Bronchial epithelial cell (primary cell): ENCODE data around the gene GGTLC2. TPM values are rescaled to one million over a fixed set of nuclear protein-coding genes. Genes with fewer than 3 reads are reported as not detected.
A peak's percentile ranks its signal among the peaks of the same experiment; 100 is the strongest.

Experiments
- DNase-seq: peaks from one replicate; pipeline ENCODE4 v3.0.0-alpha.2; 2010; ENCODE audit warnings: low read depth
- FAIRE-seq: peaks from 2 replicates; lab custom pipeline; 2011; peaks lifted over from hg19 to GRCh38; lab: Jason Lieb, UNC
- H3K27me3 ChIP-seq: 2 replicates; pipeline ENCODE4 v1.5.1; 2011; ENCODE audit warnings: low read length; ENCODE audit not compliant: control insufficient read depth, insufficient read depth
- H3K36me3 ChIP-seq: 2 replicates; pipeline ENCODE4 v1.5.1; 2011; ENCODE audit warnings: low read length; ENCODE audit not compliant: control insufficient read depth, insufficient read depth
- H3K4me3 ChIP-seq: 2 replicates; pipeline ENCODE4 v1.5.1; 2011; ENCODE audit warnings: mild to moderate bottlenecking, low read depth, low read length, control low read depth
- total RNA-seq: library from RNA; depleted of rRNA; stranded (reverse); fragments of >200 nt; gene quantifications from 2 replicates; pipeline ENCODE4 v1.2.1, GENCODE V29; 2014
- TF ChIP-seq, protein P1 (sequence below): IDR thresholded peaks from 2 replicates; pipeline ENCODE4 v1.5.1; 2011; ENCODE audit warnings: mild to moderate bottlenecking, moderate library complexity, low read length, control low read depth, inconsistent platforms; ENCODE audit not compliant: insufficient read depth, severe bottlenecking

The GGTLC2 gene
- total RNA-seq, 1 donor from 2014 or later = not detected

DNA sequence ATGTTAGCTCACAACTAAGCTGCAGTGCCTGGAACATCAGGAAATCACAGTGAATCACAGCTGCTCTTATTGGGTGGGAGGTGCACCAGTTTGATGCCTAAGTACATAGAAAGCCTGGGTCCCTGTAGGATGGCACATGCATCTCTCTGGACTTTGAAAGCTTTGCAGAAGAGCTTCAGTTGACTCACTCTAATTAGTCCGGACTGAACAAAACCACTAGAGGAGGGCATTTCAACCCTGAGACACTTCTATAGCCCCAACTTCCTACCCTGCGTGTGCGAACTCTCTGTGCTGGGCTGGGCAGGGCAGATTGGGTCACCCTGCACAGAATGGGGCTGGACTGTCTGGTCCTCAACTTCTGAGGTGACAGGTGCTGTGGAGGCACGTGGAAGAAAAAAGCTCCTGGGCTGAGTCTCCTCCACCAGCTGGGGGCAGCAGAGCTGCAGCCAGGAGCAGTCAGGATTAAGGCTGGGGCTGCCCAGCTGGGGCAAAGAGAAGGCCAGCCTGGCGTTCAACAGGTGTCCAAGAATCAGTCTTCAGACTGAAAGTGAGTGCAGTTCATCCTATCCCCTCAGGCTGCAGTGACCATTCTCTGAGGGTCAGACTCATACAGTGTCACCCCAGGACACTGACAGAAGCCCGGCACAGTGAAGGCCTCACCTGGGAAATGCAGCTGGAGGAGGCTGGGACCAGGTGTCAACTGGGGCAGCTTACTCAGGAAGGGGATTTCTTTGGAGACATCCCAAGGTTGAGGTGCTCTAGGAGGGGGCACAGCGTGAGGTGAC, 22.1 kb downstream of the GGTLC2 start:
- DNase-seq = no peak
- Histone ChIP-seq H3K36me3 (no peaks in the 10 kb centered on the region), H3K27me3 (no peaks in the 10 kb centered on the region), H3K4me3 (no peak overlapping the region)
- peak; percentile 36 for FAIRE-seq
- TF ChIP-seq, protein P1, sequence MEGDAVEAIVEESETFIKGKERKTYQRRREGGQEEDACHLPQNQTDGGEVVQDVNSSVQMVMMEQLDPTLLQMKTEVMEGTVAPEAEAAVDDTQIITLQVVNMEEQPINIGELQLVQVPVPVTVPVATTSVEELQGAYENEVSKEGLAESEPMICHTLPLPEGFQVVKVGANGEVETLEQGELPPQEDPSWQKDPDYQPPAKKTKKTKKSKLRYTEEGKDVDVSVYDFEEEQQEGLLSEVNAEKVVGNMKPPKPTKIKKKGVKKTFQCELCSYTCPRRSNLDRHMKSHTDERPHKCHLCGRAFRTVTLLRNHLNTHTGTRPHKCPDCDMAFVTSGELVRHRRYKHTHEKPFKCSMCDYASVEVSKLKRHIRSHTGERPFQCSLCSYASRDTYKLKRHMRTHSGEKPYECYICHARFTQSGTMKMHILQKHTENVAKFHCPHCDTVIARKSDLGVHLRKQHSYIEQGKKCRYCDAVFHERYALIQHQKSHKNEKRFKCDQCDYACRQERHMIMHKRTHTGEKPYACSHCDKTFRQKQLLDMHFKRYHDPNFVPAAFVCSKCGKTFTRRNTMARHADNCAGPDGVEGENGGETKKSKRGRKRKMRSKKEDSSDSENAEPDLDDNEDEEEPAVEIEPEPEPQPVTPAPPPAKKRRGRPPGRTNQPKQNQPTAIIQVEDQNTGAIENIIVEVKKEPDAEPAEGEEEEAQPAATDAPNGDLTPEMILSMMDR = peak; percentile 63

DNA sequence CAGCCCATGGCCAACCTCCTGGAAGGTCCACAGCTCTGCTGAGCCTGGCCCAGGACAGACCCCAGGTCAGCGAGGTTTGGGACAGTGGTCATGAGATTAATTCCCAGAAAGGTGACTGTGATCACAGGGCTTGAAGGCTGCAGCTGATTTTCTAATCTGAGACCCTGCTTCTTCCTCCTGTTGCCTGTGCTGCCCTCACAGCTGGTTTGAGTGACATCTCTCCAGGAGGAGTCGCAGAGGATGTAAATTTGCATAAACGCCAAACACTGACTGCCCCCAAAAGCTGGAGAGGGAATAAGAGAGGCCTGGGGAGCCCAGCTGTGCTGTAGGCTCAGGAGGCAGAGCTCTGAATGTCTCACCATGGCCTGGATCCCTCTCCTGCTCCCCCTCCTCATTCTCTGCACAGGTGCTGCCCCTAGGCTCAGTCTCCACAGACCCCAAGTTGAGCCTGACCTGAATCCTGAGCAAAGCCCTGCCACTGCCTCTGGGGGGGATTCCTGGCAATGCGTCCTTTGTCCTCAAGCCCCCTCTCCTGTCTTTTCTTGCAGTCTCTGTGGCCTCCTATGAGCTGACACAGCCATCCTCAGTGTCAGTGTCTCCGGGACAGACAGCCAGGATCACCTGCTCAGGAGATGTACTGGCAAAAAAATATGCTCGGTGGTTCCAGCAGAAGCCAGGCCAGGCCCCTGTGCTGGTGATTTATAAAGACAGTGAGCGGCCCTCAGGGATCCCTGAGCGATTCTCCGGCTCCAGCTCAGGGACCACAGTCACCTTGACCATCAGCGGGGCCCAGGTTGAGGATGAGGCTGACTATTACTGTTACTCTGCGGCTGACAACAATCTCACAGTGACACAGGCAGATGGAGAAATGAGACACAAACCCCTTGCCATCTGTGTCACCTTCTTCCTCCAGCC, 23.8 kb downstream of the GGTLC2 start:
- no peaks in the 10 kb centered on the region for H3K27me3 ChIP-seq
- no peaks in the 10 kb centered on the region for H3K36me3 ChIP-seq
- no peak overlapping the region for H3K4me3 ChIP-seq
- TF ChIP-seq, protein P1 = no peak
- DNase-seq = no peak
- FAIRE-seq = no peak

DNA sequence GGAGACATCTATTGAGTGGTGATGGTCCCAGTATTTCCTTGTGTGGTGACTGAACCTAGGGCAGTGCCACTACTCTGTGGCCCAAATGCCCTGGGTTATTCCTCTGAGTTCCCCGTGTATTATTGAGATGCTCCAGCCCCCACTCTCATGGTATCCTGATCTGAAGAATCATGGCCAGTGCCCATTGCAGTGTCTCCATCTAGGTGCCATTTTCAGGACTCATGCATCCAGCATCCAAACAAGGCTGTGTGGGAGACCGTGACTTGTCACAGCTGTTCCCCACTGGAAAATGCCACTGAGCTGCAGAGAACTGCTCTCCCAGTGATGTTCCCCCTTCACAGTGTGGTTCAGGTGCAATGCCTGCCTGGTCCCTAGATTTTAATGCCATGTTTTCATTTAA, 24.7 kb downstream of the GGTLC2 start:
- H3K4me3 ChIP-seq = no peak overlapping the region
- H3K27me3 ChIP-seq = no peaks in the 10 kb centered on the region
- H3K36me3 ChIP-seq = no peaks in the 10 kb centered on the region
- FAIRE-seq (no peak), DNase-seq (no peak)
- TF ChIP-seq, protein P1 = no peak

DNA sequence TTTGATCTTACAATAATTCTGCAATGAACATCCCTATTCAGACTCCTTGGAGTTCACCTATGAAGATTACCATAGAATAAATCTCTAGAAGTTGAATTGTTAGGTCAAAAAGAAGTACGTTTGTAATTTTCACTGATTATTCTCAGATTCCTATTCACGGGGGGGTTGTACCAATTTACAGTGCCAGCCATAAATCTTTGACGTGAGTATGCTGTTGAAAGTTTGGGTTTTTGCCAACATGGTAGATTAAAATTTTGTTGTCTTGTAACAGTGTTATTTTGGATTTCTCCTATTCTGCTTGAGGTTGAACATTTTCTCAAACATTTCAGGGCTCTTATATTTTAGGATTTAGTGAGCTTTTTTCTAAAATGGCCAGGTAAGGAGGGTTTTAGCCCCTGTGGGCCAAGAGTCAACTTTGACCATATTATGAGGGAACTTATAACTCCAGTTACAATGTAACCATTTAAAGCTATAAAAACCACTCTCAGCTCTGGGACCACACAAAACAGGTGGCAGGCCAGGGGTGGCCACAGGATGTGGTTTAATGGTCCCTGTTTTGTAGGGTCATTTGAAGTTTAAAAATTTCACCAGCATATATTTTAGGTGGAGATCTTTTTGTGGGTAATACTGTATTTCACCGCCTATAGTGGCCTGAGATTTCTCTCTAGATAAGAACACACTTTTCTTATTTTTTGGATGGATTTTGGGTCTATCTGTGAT, 25.8 kb downstream of the GGTLC2 start:
- no peaks in the 10 kb centered on the region for H3K36me3 ChIP-seq
- no peak overlapping the region for H3K4me3 ChIP-seq
- no peaks in the 10 kb centered on the region for H3K27me3 ChIP-seq
- TF ChIP-seq, protein P1 = no peak
- DNase-seq (no peak), FAIRE-seq (no peak)

DNA sequence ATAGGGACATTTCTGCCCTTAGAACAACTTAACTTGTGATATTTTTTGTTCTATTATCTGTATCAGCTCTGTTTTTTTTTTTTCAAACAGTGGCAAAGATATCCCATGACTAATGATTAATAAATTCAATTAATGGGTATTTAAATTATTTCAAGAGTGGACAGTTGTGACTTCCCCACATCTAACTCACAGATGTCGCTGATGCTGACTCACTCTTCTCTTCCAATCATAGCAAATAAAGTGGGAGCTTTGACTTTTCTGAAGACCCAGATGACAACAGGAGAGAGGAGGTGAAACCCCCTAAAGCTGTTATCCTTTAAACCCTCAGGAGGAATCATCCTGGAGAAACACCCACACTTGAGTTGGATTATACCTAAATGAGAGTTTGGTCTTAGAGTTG, 27.1 kb downstream of the GGTLC2 start:
- Histone ChIP-seq H3K4me3 (no peak overlapping the region), H3K27me3 (no peaks in the 10 kb centered on the region), H3K36me3 (no peaks in the 10 kb centered on the region)
- TF ChIP-seq, protein P1 = no peak
- FAIRE-seq (no peak), DNase-seq (no peak)
